SK-N-MC (cell line): ENCODE measurements around the gene PLEKHM1.

Experiments used
- EZH2 ChIP-seq: fragments of 200-600 bp; sonication (generic); IDR thresholded peaks from one replicate; pipeline ENCODE4 v1.6.1; 2017; ENCODE audit warnings: antibody characterized with exemption
- POLR2AphosphoS5 ChIP-seq: IDR thresholded peaks from 2 replicates; pipeline ENCODE4 v1.6.1; 2012; ENCODE audit warnings: mild to moderate bottlenecking, low read depth, low read length, borderline replicate concordance

DNA sequence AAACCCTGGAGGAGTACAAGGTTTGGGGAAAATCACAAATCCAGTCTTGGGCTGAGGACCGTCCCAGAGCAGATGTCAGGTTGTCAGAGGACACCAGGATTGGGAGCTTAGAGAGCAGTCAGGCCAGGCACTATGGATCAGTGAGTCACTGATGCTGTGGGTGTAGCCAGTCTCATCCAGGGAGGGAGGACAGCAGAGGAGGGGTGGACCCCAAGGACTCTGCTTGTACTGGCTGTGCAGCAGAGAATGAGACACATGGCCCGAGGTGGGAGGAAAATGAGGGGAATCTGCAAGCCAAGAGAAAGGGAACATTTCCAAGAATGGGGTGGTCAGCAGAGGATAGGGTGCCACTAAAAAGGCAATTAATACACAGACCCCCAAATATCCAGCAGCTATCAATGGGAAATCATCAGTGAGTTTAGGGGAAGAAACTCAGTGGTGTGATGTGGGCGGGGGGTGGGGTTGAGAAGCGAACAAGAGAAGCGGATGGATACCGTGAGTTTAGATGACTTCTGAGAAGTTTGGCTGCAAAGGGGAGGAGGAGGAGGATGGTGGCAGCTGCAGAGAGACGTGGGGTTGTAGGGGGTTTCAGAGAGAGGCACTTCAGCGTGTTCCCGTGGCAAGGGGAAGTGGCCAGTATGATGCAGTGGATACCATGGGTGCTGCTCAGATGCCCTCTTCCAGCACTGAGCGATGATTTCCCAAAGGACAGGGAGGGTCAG lies 101.8 kb downstream of the PLEKHM1 start:
- no peak for TF ChIP-seq POLR2AphosphoS5
- no peak for TF ChIP-seq EZH2
